ENCODE results near the gene CDIP1.

Gene CDIP1

DNA sequence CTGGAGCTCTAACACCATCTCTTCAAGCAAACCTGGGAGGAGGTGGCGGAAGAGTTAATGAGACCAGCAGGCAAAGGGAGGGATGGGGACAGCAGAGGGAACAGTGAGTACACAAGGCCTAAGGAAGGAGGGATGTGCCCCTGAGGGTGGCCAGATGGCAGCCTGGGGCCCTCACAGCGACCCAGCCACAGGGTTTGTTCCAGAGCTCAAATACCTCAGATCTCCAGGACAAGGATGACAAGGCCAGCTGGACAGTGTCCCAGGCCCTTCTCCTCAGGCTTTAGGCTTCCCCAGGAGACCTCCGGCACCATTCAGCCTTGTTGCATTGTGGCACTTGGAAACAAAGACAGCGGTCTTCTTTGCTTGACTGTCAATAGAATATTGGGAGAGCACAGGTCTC, 14.9 kb downstream of the CDIP1 start:
- Histone ChIP-seq H3K4me1 (ENCODE audit: control insufficient read depth, insufficient read depth, low read length) (no peaks in the 10 kb centered on the region), H3K36me3 (ENCODE audit: control insufficient read depth in 2 of 2, insufficient read depth in 1 of 2, low read length in 2 of 2) (peaks cover 0 to 27% of the 10 kb centered on the region in 2 experiments; a peak in 1 of 3 replicates), H3K9me3 (ENCODE audit: control insufficient read depth, insufficient read depth, low read depth, low read length) (no peaks in the 10 kb centered on the region), H3K27ac (ENCODE audit: extremely low read depth, low read depth, low read length) (no peak overlapping the region), H3K4me3 (ENCODE audit: low read depth, low read length) (no peak overlapping the region)
- CTCF ChIA-PET, result interaction anchor here (0.9 to 2.2 kb wide), 2 partner anchors 25 to 122 kb away, joined by 3 to 6 read pairs; no protein-coding TSS in a partner anchor
- POLR2A ChIA-PET, result no interaction called here
- TF ChIP-seq ZNF292 (tag by site-specific recombination; IDR thresholded peaks at IDR 0.05; ENCODE audit: borderline replicate concordance, low read depth), result no peak
- TF ChIP-seq ZSCAN4 (tag by site-specific recombination; IDR thresholded peaks at IDR 0.05), result no peak
- no peak for TF ChIP-seq SETDB1 (IDR thresholded peaks at IDR 0.05; ENCODE audit: insufficient read length, low read length)
- TF ChIP-seq YY2 (tag by site-specific recombination; IDR thresholded peaks at IDR 0.05), result no peak
- TF ChIP-seq ZIC2 (tag by site-specific recombination; IDR thresholded peaks at IDR 0.05), result no peak
- TF ChIP-seq ZNF610 (tag by site-specific recombination; IDR thresholded peaks at IDR 0.05; ENCODE audit: borderline replicate concordance), result no peak
- TF ChIP-seq SALL2 (tag by site-specific recombination; IDR thresholded peaks at IDR 0.05; ENCODE audit: borderline replicate concordance), result no peak

DNA sequence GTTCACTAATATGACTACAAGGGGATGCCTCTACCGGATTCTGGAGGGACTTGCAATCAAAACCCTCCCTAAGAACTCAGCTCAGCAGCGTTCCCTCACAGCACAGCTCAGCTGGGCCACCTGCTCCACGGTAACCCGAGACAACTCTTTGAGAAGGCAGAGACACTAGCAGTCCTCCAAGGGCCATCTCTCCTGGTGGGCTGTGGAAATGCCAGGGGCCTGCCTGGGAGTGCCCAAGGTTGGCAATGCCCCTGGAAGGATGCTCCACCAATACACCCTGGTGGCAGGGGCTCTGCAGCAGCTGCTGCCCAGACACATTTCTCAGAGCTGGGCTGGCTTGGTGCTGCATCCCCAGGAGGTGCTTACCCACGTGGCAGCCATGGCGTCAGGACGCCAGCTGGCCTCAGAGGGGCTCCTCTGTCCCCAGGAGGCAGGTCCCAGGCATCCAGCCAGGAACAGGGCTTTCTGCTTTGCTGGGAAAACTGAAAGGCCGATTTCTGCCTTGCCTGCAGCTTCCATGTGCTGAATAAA, 16.5 kb downstream of the CDIP1 start:
- CTCF ChIA-PET, result interaction anchor here (0.6 to 2.2 kb wide), 3 partner anchors 15 to 128 kb away, joined by 3 to 6 read pairs (median 3); no protein-coding TSS in a partner anchor
- H3K9me3 ChIP-seq (ENCODE audit: control insufficient read depth, insufficient read depth, low read depth, low read length), result no peaks in the 10 kb centered on the region
- H3K27ac ChIP-seq (ENCODE audit: extremely low read depth, low read depth, low read length), result no peak overlapping the region
- H3K4me3 ChIP-seq (ENCODE audit: low read depth, low read length), result no peak overlapping the region
- TF ChIP-seq ZSCAN30 (tag by site-specific recombination; IDR thresholded peaks at IDR 0.05) (0 out of 2 replicates have a peak, but pooled peaks have one; percentile 9), GLIS2 (tag by site-specific recombination; IDR thresholded peaks at IDR 0.05) (peak; percentile 66), ZNF792 (tag by site-specific recombination; IDR thresholded peaks at IDR 0.05) (no peak), YY1 (tag by site-specific recombination; IDR thresholded peaks at IDR 0.05) (no peak), ZNF600 (tag by site-specific recombination; IDR thresholded peaks at IDR 0.05) (peak; percentile 27; the same call in 1 of the 2 replicates), ZNF423 (tag by site-specific recombination; IDR thresholded peaks at IDR 0.05) (0 out of 2 replicates have a peak, but pooled peaks have one; percentile 18), ZNF221 (tag by site-specific recombination; IDR thresholded peaks at IDR 0.05; ENCODE audit: borderline replicate concordance) (no peak), ZNF629 (tag by site-specific recombination; IDR thresholded peaks at IDR 0.05) (peak; percentile 44; the same call in 1 of the 2 replicates), TRIM28 (IDR thresholded peaks at IDR 0.05; ENCODE audit: borderline replicate concordance, low read length) (no peak), IKZF3 (tag by site-specific recombination; IDR thresholded peaks at IDR 0.05) (0 out of 2 replicates have a peak, but pooled peaks have one; percentile 39), ZFP3 (tag by site-specific recombination; IDR thresholded peaks at IDR 0.05; ENCODE audit: low read depth) (no peak), ZNF433 (tag by site-specific recombination; IDR thresholded peaks at IDR 0.05; ENCODE audit: low read depth) (no peak), ZIC2 (tag by site-specific recombination; IDR thresholded peaks at IDR 0.05) (peak; percentile 95), GLIS1 (tag by site-specific recombination; IDR thresholded peaks at IDR 0.05) (peak; percentile 80), HIC1 (tag by site-specific recombination; IDR thresholded peaks at IDR 0.05) (peak; percentile 59; the same call in 1 of the 2 replicates), PRDM4 (tag by site-specific recombination; IDR thresholded peaks at IDR 0.05) (no peak)
- POLR2A ChIA-PET, result no interaction called here
- peaks cover 0 to 27% of the 10 kb centered on the region in 2 experiments; a peak in 2 of 3 replicates for H3K36me3 ChIP-seq (ENCODE audit: control insufficient read depth in 2 of 2, insufficient read depth in 1 of 2, low read length in 2 of 2)
- no peaks in the 10 kb centered on the region for H3K4me1 ChIP-seq (ENCODE audit: control insufficient read depth, insufficient read depth, low read length)
